Fibroblast of skin of scalp (primary cell): ENCODE data around the gene PSG11. TPM values are rescaled to one million over a fixed set of nuclear protein-coding genes. Genes with fewer than 3 reads are reported as not detected.
"Not testable (repeated sequence)": the region's sequence is repeated elsewhere in the genome, so short reads cannot be mapped to it uniquely, and the experiment has no call there.

ENCODE experiments used
- DNase-seq: peaks from one replicate; pipeline ENCODE4 v3.0.0-alpha.2; 2013
- polyA plus RNA-seq, 2 experiments: library from polyadenylated mRNA; unstranded; fragments of 120-200 nt; gene quantifications; one replicate each; pipeline ENCODE4 v1.2.1, GENCODE V29; 2013; ENCODE audit not compliant: insufficient read length in 2 of 2

The PSG11 gene
- 0.22 TPM for polyA plus RNA-seq (2013, experiment 1 of 2; ENCODE audit: insufficient read length)
- polyA plus RNA-seq (2013, experiment 2 of 2; ENCODE audit: insufficient read length): not detected

- not testable (repeated sequence) for DNase-seq
Observed at GRCh38 chr19:43026369-43026768, at the start of gene PSG11. Gene PSG11 (minus strand): TSS chr19:43026469. CDS start chr19:43026372, 97 bp downstream.

GRCh38 chr19:43062418-43062817, 36.1 kb upstream of the PSG11 start:
- DNase-seq: not testable (repeated sequence)

DNA sequence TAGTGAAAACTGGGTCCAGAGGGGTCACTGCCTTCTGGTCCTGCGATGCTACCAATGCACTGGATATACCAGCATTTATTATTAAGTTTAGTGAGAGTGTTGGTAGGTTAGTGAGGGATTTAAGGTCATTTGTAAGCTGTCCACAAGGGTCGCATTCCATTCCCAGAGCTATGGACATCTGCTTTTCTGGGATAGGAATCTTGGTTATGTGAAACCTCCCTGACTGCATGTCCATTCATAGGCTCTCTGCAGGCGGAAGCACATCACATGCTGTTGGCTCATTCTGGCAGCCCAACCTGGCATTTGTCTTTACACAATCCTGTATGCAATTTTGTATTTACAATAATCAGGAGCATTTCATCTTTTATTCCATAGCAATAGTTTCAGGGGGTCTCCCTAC, 35.1 kb upstream of the PSG11 start:
- not testable (repeated sequence) for DNase-seq

GRCh38 chr19:43060254-43060653, 34.0 kb upstream of the PSG11 start:
- not testable (repeated sequence) for DNase-seq

GRCh38 chr19:43059482-43059881, 33.2 kb upstream of the PSG11 start:
- not testable (repeated sequence) for DNase-seq

DNA sequence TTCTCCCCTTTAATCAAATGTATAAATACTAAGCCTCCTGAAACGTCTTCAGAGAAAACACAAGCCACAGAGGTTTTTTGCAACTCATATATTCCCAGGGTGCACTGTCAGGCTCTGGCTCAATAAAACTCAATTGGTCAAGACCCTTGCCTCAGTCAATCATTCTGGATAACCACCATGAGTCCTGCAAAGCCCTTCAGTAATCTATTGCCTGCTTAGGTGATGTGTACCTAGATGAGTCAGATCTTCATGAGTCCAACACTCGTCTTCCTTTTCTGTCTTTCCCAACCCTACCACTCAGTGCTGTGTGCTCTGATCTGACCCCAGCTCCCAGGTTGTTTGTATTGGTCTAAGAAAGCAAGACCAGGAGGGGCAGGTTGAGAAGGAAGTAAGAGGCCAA, 32.2 kb upstream of the PSG11 start:
- not testable (repeated sequence) for DNase-seq

- not testable (repeated sequence) for DNase-seq
Observed at GRCh38 chr19:43047966-43048365, 21.7 kb upstream of the PSG11 start.

GRCh38 chr19:43046578-43046977, 20.3 kb upstream of the PSG11 start:
- not testable (repeated sequence) for DNase-seq

DNA sequence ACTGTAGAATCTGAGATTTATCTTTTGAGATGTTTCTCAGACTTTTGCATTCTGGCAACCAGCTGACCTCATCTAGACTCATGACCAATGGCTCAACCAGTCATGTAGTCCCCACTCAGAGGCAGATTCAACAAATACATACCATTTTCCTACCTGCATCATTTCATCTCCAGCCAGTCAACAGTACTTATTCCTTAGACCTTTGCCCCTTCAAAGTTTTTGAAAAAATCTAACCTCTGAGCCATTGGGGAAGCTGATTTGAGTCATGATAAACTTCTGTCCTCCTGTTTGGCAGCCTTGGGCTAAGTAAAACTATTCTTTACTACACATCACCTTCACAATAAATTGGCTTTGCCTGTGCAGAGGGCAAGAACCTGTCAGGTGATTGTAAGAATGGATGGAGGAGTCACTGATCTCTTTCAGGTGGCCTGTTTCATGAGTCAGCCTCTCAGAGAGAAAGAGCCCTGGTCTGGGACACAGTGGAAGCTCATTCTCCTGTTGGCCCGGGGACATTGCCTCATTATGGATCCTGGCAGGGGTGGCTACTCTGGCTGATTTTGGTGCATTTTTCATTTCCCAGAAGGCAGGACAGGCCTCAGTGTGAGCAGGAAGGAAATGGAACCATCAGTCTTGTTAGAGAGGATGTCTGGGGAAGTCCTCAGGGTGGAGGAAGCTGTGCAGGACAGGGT, 17.4 kb upstream of the PSG11 start:
- DNase-seq: not testable (repeated sequence)

DNA sequence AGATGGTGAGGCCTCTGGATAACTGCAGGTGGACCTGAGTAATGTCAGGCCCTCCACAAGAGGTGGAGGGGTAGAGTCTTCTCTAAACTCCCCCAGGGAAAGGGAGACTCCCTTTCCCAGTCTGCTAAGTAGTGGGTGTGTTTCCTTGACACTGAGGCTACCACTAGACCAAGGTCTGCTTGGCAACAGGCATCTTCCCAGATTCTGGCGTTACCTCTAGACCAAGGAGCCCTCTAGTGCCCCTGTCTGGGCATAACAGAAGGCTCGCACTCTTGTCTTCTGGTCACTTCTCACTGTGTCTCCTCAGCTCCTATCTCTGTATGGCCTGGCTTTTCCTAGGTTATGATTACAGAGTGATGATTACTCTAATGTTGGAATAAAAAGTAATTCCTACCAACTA, 5.4 kb upstream of the PSG11 start:
- DNase-seq: peak; percentile 45

DNA sequence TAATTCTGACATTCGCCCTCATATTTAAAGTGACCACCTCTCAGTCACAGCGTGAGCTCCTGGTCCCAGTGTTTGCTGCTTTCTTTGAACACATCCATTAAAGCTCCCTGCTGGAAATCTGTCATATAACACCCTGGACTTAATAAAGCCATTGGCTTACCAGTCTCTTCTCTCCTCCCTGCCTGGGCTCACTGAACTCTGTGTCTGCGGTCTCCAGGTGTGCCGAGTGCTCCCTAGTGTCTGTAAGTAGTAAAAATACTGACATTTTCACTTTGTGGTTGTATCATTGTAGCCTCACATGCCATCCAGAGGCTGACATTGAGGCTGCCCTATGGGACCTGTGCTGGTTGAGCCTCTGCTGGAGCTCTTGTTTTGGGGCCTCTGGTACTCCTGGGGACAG, 2.6 kb upstream of the PSG11 start:
- no peak for DNase-seq

GRCh38 chr19:43027985-43028384, 1.7 kb upstream of the PSG11 start:
- DNase-seq: not testable (repeated sequence)

GRCh38 chr19:43027061-43027460, 792 bp upstream of the PSG11 start:
- not testable (repeated sequence) for DNase-seq

DNA sequence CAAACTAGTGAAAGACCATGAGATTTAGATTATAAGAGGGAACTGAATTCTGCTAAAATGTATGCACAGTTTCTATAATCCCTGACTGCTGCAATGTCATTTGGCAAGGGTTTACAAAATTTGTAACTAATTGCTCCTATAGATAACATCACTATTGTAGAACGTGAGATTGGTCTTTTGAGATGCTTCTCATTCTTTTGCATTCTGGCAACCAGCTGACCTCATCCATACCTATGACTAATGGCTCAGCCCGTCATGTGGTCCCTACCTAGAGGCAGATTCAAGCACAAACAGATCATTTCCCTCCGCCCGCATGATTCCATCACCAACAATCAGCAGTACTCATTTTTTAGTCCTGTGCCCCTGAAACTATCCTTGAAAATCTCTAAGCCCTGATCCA, 4.2 kb downstream of the PSG11 start:
- DNase-seq: peak; percentile 80

DNA sequence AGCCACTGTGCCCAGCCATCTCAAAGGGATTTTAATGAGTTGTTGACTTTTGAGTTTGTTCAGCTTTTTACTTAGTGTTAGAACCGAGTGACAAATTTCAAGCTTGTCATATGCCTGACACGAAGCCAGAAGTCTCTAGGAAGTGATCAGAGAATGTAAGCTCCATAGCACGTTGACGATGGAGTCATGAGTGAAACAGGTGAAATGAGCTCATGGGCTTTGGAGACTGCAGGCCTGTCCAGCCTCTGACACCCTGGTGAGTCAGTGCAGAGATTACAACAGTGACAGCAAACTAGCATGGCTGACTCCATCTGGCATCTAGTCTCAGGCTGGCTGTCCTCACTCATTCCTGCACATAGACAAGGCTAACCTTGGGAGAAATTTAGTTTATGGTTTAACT, 4.6 kb downstream of the PSG11 start:
- peak; percentile 72 for DNase-seq

GRCh38 chr19:43019588-43019987, 6.7 kb downstream of the PSG11 start:
- not testable (repeated sequence) for DNase-seq

- DNase-seq: not testable (repeated sequence)
Observed at GRCh38 chr19:43005841-43006240, 20.4 kb downstream of the PSG11 start.

DNA sequence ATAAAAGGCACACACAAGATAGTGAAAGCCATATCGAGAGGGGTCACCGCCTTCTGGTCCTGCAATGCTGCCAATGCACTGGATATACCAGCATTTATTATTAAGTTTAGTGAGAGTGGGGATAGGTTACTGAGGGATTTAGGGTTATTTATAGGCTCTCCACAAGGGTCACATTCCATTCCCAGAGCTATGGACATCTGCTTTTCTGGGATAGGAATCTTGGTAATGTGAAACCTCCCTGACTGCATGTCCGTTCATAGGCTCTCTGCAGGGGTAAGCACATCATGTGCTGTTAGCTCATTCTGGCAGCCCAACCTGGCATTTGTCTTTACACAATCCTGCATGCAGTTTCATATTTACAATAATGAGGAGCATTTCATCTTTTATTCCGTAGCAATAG, 21.4 kb downstream of the PSG11 start:
- DNase-seq: peak; percentile 11

GRCh38 chr19:43003634-43004033, 22.6 kb downstream of the PSG11 start:
- not testable (repeated sequence) for DNase-seq

GRCh38 chr19:43002948-43003347, 23.3 kb downstream of the PSG11 start:
- not testable (repeated sequence) for DNase-seq

DNA sequence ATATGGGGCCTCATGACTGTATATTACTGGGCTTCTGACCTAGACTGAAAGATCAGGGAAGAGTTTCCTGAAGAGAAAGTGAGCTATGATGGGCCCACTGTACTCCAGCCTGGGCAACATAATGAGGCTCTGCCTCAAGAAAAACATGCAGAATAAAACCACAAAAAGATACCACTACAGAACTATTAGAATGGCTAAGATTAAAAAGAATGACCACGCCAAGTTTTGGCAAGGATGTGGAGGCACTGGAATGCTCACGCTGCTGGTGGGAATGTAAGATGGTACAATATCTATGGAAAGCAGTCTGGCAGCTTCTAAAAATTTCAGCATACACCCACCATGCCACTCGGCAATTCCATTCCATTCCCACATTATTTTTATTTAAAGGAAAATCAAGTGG, 30.1 kb downstream of the PSG11 start:
- DNase-seq: not testable (repeated sequence)

- DNase-seq: not testable (repeated sequence)
Observed at GRCh38 chr19:42992029-42992604, 34.2 kb downstream of the PSG11 start.

- DNase-seq: no peak
Observed at GRCh38 chr19:42989851-42990250, 36.4 kb downstream of the PSG11 start.

GRCh38 chr19:42989186-42989585, 37.1 kb downstream of the PSG11 start:
- DNase-seq: not testable (repeated sequence)
